ENCODE measurements around the gene ISM1. TPM values are rescaled to one million over a fixed set of nuclear protein-coding genes. Genes with fewer than 3 reads are reported as not detected.

Gene ISM1
- total and polyA plus RNA-seq, 2 donors (not counting 3 experiments of a cell fraction or from before 2014, with no cell fraction given) = not detected

DNA sequence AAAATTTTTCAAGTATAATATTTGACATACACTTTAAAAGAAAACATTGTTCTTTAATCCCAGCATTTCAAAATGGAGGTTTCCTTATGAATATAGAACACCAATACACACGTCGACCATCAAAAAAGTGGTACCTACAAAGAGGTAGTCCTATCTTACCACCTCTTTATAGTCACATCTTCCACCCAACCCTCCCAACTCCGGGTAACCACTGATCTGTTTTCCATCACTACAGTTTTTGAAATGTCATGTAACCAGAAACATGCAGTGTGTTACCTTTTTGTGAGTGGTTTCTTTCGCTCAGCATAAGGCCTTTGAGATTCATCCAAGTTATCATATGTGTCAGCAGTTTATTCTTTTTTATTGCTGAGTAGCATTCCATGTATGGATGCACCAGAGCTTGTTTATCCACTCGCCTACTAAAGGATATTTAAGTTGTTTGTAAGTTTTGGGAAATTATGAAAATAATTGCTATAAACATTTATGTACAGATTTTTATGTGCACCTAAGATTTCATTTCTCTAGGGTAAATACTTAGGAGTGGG is 104.8 kb downstream of the ISM1 start:
- H3K27ac ChIP-seq (ENCODE audit: insufficient read depth, low read depth, low read length) = no peak overlapping the region
- POLR2A ChIA-PET = no interaction called here
- dilution Hi-C loops (cut with MboI; ENCODE audit: extremely low pct_ligation_motif_present, low sequenced_read_pairs) (no loop called here), intact Hi-C loops (cut with micrococcal nuclease) (loop anchor here (1.0 to 2.0 kb wide), 2 partner anchors 220 to 447 kb away; no protein-coding TSS in a partner anchor)
- no peak overlapping the region for H3K9ac ChIP-seq (replicated peaks; ENCODE audit: extremely low read depth, insufficient read depth, low read length)
- CTCF ChIA-PET = no interaction called here
- H3K9me1 ChIP-seq (replicated peaks; ENCODE audit: control insufficient read depth, extremely low read depth, insufficient read depth, low read length) = no peaks in the 10 kb centered on the region
- no peaks in the 10 kb centered on the region for H3K36me3 ChIP-seq (ENCODE audit: control insufficient read depth in 2 of 2, extremely low read depth in 1 of 2, insufficient read depth in 2 of 2, low read length in 2 of 2)
- H2AFZ ChIP-seq (ENCODE audit: low read depth, low read length) = no peak overlapping the region
- BruUV-seq (replicated peaks) = no TSS peak
- H3K79me2 ChIP-seq (ENCODE audit: control insufficient read depth, insufficient read depth, low read length) = no peaks in the 10 kb centered on the region
- TF ChIP-seq EZH2 (IDR thresholded peaks at IDR 0.05; ENCODE audit: borderline replicate concordance, low read depth, low read length, severe bottlenecking) = no peak
- no peak for TF ChIP-seq JUN (IDR thresholded peaks at IDR 0.05; ENCODE audit: borderline replicate concordance, insufficient read depth, insufficient read length, low read depth)
- TF ChIP-seq, protein P1, sequence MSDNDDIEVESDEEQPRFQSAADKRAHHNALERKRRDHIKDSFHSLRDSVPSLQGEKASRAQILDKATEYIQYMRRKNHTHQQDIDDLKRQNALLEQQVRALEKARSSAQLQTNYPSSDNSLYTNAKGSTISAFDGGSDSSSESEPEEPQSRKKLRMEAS (IDR thresholded peaks at IDR 0.05; ENCODE audit: insufficient read depth, insufficient read length) = no peak
- TF ChIP-seq, protein P2, sequence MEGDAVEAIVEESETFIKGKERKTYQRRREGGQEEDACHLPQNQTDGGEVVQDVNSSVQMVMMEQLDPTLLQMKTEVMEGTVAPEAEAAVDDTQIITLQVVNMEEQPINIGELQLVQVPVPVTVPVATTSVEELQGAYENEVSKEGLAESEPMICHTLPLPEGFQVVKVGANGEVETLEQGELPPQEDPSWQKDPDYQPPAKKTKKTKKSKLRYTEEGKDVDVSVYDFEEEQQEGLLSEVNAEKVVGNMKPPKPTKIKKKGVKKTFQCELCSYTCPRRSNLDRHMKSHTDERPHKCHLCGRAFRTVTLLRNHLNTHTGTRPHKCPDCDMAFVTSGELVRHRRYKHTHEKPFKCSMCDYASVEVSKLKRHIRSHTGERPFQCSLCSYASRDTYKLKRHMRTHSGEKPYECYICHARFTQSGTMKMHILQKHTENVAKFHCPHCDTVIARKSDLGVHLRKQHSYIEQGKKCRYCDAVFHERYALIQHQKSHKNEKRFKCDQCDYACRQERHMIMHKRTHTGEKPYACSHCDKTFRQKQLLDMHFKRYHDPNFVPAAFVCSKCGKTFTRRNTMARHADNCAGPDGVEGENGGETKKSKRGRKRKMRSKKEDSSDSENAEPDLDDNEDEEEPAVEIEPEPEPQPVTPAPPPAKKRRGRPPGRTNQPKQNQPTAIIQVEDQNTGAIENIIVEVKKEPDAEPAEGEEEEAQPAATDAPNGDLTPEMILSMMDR (IDR thresholded peaks at IDR 0.05; ENCODE audit: extremely low read depth in 1 of 2, insufficient read depth in 1 of 2, low read depth in 1 of 2, low read length in 2 of 2) = no peak
- no peak for TF ChIP-seq GATA2 (IDR thresholded peaks at IDR 0.05; ENCODE audit: insufficient read depth, insufficient read length, low read depth, low read length)
- no peak for TF ChIP-seq POLR2AphosphoS5 (IDR thresholded peaks at IDR 0.05; ENCODE audit: insufficient read depth, low read depth, low read length)
- no peak for TF ChIP-seq FOS (IDR thresholded peaks at IDR 0.05; ENCODE audit: borderline replicate concordance, insufficient read depth, low read length)
- no peak for TF ChIP-seq POLR2A (IDR thresholded peaks at IDR 0.05; ENCODE audit: low read depth, low read length)
- no peak for TF ChIP-seq MYC (IDR thresholded peaks at IDR 0.05; ENCODE audit: low read depth, low read length)
- H3K4me3 ChIP-seq (replicated peaks in 1 of 3; ENCODE audit: insufficient read depth in 1 of 3, low read depth in 1 of 3, low read length in 3 of 3) = no peak overlapping the region
- peaks cover 10 to 19% of the 10 kb centered on the region in 2 experiments for H3K27me3 ChIP-seq (ENCODE audit: control insufficient read depth in 2 of 2, insufficient read depth in 2 of 2, low read length in 2 of 2)
- peaks cover under 1% of the 10 kb centered on the region for H3K4me1 ChIP-seq (ENCODE audit: control insufficient read depth, extremely low read depth, insufficient read depth, low read length)
- no peaks in the 10 kb centered on the region for H4K20me1 ChIP-seq (replicated peaks; ENCODE audit: control insufficient read depth, extremely low read depth, insufficient read depth, low read length)
- FAIRE-seq = no peak
- no peaks in the 10 kb centered on the region for H3K9me3 ChIP-seq (replicated peaks; ENCODE audit: control insufficient read depth, insufficient read depth, low read length)
- DNase-seq (ENCODE audit: low read depth, low spot score) = no peak
- H3K4me2 ChIP-seq (ENCODE audit: insufficient read depth, low read length) = no peak overlapping the region

All from endothelial cell of umbilical vein (primary cell).